T-helper 17 cell (primary cell): ENCODE measurements around the gene HNRNPLL. TPM values are rescaled to one million over a fixed set of nuclear protein-coding genes. Genes with fewer than 3 reads are reported as not detected.
"Not testable (repeated sequence)": the region's sequence is repeated elsewhere in the genome, so short reads cannot be mapped to it uniquely, and the experiment has no call there.

Experiments
- ATAC-seq: fragments of 150-1000 bp; cut with Tn5 transposase; 2 replicates; pipeline ENCODE4 v1.10.0; 2021; ENCODE audit warnings: mild to moderate bottlenecking, moderate library complexity
- DNase-seq, 3 donors: peaks; one replicate each; pipeline versions ENCODE4 v3.0.0 to v3.0.0-alpha.2; 2020 to 2021
- H3K9me3 ChIP-seq: one replicate; pipeline ENCODE4 v1.7.0; 2013; ENCODE audit warnings: low read length, mild to moderate bottlenecking; ENCODE audit not compliant: control insufficient read depth, poor library complexity, severe bottlenecking
- H3K27ac Mint-ChIP-seq: one replicate; pipeline ENCODE4 v1.8.0; 2022; ENCODE audit warnings: mild to moderate bottlenecking, moderate library complexity, mixed read lengths
- H3K27me3 Mint-ChIP-seq: one replicate; pipeline ENCODE4 v1.8.0; 2022; ENCODE audit warnings: mixed read lengths
- H3K36me3 Mint-ChIP-seq: one replicate; pipeline ENCODE4 v1.8.0; 2022; ENCODE audit warnings: low read depth, mixed read lengths
- H3K4me1 Mint-ChIP-seq: one replicate; pipeline ENCODE4 v1.8.0; 2022; ENCODE audit warnings: mild to moderate bottlenecking, mixed read lengths
- H3K4me3 Mint-ChIP-seq: one replicate; pipeline ENCODE4 v1.8.0; 2022; ENCODE audit warnings: mild to moderate bottlenecking, moderate library complexity, mixed read lengths
- total RNA-seq, 4 donors: library from RNA in 2 of 4; stranded (reverse) in 2 of 4; gene quantifications; one replicate each; pipeline ENCODE4 v1.2.3 and lab custom pipeline; 2022 to 2026

HNRNPLL gene
- total RNA-seq (10 to 100 TPM; 81.5 to 91.5 TPM), total RNA-seq (lab: John Stamatoyannopoulos, UW) (121 to 128 reads per million in 2 donors)

- Mint-ChIP-seq H3K27me3 (no peaks in the 10 kb centered on the region), H3K36me3 (no peaks in the 10 kb centered on the region), H3K4me3 (peak within 1 kb of the TSS; percentile 96), H3K27ac (peak within 1 kb of the TSS; percentile 98), H3K4me1 (peaks cover 33% of the 10 kb centered on the region)
- no peaks in the 10 kb centered on the region for H3K9me3 ChIP-seq
- DNase-seq (peak; percentile 89 to 95 (median 92)), ATAC-seq (peak; percentile 83)
Observed at GRCh38 chr2:38602732-38603401, at the start of gene HNRNPLL. TSS of gene HNRNPLL (minus strand) at chr2:38602928. CDS start at chr2:38602626, 302 bp downstream.

GRCh38 chr2:38650717-38651116 is 48.0 kb upstream of the HNRNPLL start:
- DNase-seq (no peak), ATAC-seq (no peak)
- Mint-ChIP-seq H3K4me1 (peaks cover 46% of the 10 kb centered on the region), H3K4me3 (no peak overlapping the region), H3K36me3 (peaks cover 3% of the 10 kb centered on the region), H3K27me3 (no peaks in the 10 kb centered on the region), H3K27ac (peak overlapping the region; percentile 97)
- no peaks in the 10 kb centered on the region for H3K9me3 ChIP-seq

GRCh38 chr2:38650012-38650411 is 47.3 kb upstream of the HNRNPLL start:
- Mint-ChIP-seq H3K4me3 (no peak overlapping the region), H3K4me1 (peaks cover 42% of the 10 kb centered on the region), H3K27ac (no peak overlapping the region), H3K27me3 (no peaks in the 10 kb centered on the region), H3K36me3 (peaks cover 3% of the 10 kb centered on the region)
- ATAC-seq = no peak
- DNase-seq = no peak
- no peaks in the 10 kb centered on the region for H3K9me3 ChIP-seq

- Mint-ChIP-seq H3K27ac (no peak overlapping the region), H3K36me3 (peaks cover 3% of the 10 kb centered on the region), H3K4me1 (peaks cover 40% of the 10 kb centered on the region), H3K4me3 (no peak overlapping the region), H3K27me3 (no peaks in the 10 kb centered on the region)
- DNase-seq (no peak), ATAC-seq (no peak)
- no peaks in the 10 kb centered on the region for H3K9me3 ChIP-seq
Observed at GRCh38 chr2:38649176-38649728, 46.5 kb upstream of the HNRNPLL start.

GRCh38 chr2:38648107-38648761 is 45.5 kb upstream of the HNRNPLL start:
- Mint-ChIP-seq H3K27me3 (no peaks in the 10 kb centered on the region), H3K27ac (peak overlapping the region; percentile 75), H3K4me3 (peak overlapping the region; percentile 59), H3K36me3 (peaks cover 3% of the 10 kb centered on the region), H3K4me1 (peaks cover 38% of the 10 kb centered on the region)
- no peak for DNase-seq
- no peak for ATAC-seq
- H3K9me3 ChIP-seq = no peaks in the 10 kb centered on the region

GRCh38 chr2:38643683-38644511 is 41.2 kb upstream of the HNRNPLL start:
- H3K36me3 Mint-ChIP-seq, DNase-seq, H3K27me3 Mint-ChIP-seq, H3K9me3 ChIP-seq: not testable (repeated sequence)
- H3K4me1 Mint-ChIP-seq = peaks cover 24% of the 10 kb centered on the region
- peak overlapping the region; percentile 83 for H3K4me3 Mint-ChIP-seq
- H3K27ac Mint-ChIP-seq = peak overlapping the region; percentile 80
- ATAC-seq = peak; percentile 88

- ATAC-seq = no peak
- Mint-ChIP-seq H3K27me3 (no peaks in the 10 kb centered on the region), H3K4me3 (peak overlapping the region; percentile 83), H3K27ac (peak overlapping the region; percentile 80), H3K4me1 (peaks cover 22% of the 10 kb centered on the region), H3K36me3 (no peaks in the 10 kb centered on the region)
- H3K9me3 ChIP-seq = no peaks in the 10 kb centered on the region
- DNase-seq = no peak
Observed at GRCh38 chr2:38643021-38643671, 40.4 kb upstream of the HNRNPLL start.

GRCh38 chr2:38642373-38643017 is 39.8 kb upstream of the HNRNPLL start:
- H3K27ac Mint-ChIP-seq = peak overlapping the region; percentile 80
- not testable (repeated sequence) for H3K9me3 ChIP-seq, H3K36me3 Mint-ChIP-seq, H3K4me3 Mint-ChIP-seq, DNase-seq, H3K27me3 Mint-ChIP-seq, ATAC-seq
- H3K4me1 Mint-ChIP-seq = peaks cover 17% of the 10 kb centered on the region

- no peaks in the 10 kb centered on the region for H3K9me3 ChIP-seq
- no peaks in the 10 kb centered on the region for H3K27me3 Mint-ChIP-seq
- no peak for DNase-seq
Observed at GRCh38 chr2:38636069-38636468, 33.3 kb upstream of the HNRNPLL start.

GRCh38 chr2:38635139-38635538 is 32.4 kb upstream of the HNRNPLL start:
- no peak overlapping the region for H3K4me3 Mint-ChIP-seq
- H3K9me3 ChIP-seq = no peaks in the 10 kb centered on the region
- peak overlapping the region; percentile 61 for H3K27ac Mint-ChIP-seq
- DNase-seq (no peak), ATAC-seq (no peak)
- peaks cover 13% of the 10 kb centered on the region for H3K4me1 Mint-ChIP-seq
- no peaks in the 10 kb centered on the region for H3K27me3 Mint-ChIP-seq
- H3K36me3 Mint-ChIP-seq = no peaks in the 10 kb centered on the region

More at GRCh38 chr2:38636069-38636468, 33.3 kb upstream of the HNRNPLL start:
- peak overlapping the region; percentile 61 for H3K27ac Mint-ChIP-seq
- H3K4me3 Mint-ChIP-seq = no peak overlapping the region
- H3K36me3 Mint-ChIP-seq = no peaks in the 10 kb centered on the region
- H3K4me1 Mint-ChIP-seq = peaks cover 13% of the 10 kb centered on the region
- no peak for ATAC-seq

- Mint-ChIP-seq H3K27me3 (no peaks in the 10 kb centered on the region), H3K4me3 (no peak overlapping the region), H3K27ac (no peak overlapping the region), H3K36me3 (no peaks in the 10 kb centered on the region), H3K4me1 (peaks cover 13% of the 10 kb centered on the region)
- no peak for DNase-seq
- no peak for ATAC-seq
- no peaks in the 10 kb centered on the region for H3K9me3 ChIP-seq
Observed at GRCh38 chr2:38634684-38635083, 32.0 kb upstream of the HNRNPLL start.

GRCh38 chr2:38633895-38634294 is 31.2 kb upstream of the HNRNPLL start:
- ATAC-seq = no peak

More at GRCh38 chr2:38633895-38634294, 31.2 kb upstream of the HNRNPLL start:
- no peaks in the 10 kb centered on the region for H3K9me3 ChIP-seq
- Mint-ChIP-seq H3K36me3 (no peaks in the 10 kb centered on the region), H3K4me3 (no peak overlapping the region), H3K4me1 (peaks cover 13% of the 10 kb centered on the region), H3K27ac (no peak overlapping the region), H3K27me3 (no peaks in the 10 kb centered on the region)
- DNase-seq = no peak
